DMS153 treated with DMSO at 0.1 percent for 48 hours (cell line): ENCODE measurements around the gene LDHAL6B.
A peak's percentile ranks its signal among the peaks of the same experiment; 100 is the strongest.

Experiments
- DNase-seq: peaks from one replicate; lab custom pipeline; 2025; ENCODE audit not compliant: unreplicated experiment; lab: John Stamatoyannopoulos, UW

LDHAL6B gene

DNA sequence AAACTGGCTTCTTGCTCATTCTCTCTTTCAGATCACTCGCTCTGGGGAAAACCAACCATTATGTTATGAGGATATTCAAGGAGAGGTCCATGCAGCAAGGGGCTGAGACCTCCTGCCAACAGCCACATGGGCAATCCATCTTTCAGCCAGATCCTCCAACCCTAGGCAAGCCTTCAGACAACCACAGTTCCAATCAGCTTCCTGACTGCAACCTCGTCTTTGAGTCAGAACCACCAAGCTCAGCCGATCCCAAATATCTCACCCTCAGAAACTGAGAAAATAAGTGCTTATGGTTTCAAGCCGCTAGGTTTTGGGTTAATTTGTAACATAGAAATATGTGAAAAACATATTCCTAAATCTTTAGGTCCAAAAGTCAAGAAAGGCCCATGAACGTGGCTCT is 10.3 kb downstream of the LDHAL6B start:
- DNase-seq, result no peak

DNA sequence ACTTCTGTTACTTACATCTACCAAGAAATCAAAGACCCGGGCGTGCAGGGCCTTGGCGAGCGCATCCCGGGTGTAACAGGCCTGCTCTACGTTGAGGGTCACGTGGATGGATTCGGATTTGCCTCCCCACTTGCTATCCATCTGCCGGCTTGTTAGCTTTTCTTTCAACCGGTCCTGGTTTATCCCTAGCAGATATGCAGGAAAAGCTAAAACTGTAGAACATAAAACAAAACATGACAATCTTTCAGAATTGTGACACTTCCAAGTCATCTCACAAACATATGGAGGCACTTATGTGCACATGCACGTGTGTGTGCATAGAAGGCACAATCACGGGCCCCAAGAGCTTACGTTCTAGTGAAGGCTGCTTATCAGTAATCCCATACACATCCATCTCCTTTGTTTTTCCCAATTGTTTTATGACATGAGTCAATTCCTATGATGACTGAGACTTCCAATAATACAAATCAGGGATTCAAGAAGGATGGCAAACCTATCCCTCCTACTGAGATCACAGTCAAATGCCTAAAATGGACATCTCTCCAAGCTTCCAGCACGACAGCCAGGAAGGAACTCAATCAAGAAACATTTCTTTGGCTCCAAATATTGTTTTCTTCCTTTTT is 11.3 kb downstream of the LDHAL6B start:
- DNase-seq, result no peak

DNA sequence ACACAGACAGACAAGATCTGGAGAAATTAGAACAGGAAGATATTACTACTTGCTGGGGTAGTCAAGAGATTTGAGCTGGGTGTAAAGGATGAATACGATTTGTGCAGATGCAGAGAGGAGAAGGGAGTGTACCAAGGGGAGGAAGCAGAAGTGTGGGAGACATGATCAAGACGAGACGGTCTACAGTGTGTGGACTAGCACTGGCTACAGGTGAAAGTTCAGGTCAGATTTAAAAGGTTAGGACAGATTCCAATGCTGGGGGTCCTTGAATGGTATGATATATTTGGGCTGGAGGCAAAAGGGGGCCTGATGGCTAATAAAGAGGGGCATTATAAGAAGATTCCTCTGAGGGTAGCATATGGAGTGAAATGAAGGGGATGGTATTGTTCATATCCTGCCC is 12.1 kb downstream of the LDHAL6B start:
- DNase-seq, result no peak

DNA sequence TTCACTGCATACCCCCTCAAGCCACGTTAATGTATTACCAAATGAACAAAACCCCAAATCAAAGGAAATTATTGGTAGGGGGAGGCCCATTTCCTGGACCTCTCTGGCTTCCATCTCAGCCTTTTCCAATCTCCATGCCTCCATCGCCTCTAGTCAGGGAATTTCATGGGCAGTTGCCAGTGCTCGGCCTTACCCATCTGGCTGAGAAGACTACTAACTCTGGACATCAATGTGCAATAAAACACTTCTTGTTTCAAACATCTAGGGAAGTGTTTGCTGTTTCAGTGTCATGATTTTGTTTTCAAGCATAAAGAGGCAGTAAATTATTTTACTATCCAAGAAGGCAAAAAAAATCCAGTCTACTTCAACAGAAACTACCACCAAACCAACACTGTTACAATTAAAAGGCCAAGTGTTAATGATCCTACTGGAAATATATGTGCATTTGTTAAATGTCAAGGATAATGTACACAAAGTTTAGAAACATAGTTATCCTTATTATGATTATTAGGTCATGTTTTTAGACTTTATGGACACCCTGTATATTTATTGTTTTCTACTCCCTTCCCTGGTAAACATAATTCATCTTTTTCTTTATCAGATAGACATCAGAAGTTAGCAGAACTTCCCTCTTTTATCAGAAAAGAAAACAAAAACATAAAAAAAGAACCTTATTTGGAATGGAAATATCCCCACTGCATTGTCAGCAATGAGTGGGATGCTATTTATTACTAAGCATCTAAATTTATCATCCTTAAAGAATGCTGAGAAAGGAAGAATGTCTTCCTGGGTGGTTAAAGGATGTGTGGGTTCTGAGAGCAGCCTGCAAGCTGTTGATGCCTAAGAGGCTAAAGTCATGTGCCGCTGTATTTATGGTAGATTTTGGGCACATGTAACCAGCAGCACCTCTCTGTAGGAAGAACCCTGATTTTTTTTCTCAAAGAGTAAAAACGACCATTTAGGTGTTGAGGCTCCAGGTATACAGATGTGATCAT is 15.2 kb downstream of the LDHAL6B start:
- DNase-seq, result no peak

DNA sequence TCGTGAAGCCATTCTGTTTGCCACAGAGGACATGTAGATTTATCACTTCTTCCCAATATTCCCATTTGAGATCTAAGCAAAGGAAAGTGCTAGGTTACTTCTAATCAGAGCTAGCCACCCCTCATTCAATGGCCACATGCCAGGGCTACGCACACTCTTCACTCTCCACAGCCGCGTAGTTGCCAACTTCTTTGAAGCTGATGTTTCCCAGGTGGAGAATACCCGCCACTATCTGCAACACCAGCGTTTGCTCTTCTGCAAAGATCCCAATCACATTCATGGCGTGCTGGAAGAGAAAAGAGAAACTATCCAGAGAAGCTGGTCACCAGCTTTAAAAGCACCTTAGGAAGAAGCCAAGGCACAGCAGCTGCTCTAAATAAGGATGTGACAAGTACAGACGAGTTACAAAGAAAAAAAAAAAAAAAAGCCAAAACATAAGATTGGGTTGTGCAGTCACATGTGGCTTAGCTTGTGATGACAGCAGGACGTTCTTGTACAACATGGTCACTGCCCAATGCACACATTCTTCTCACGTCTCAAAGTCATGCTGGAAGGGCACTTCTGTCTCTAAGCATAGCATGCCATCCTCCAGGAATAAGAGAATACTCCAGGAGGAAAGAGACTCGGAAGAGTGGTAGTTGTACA is 16.4 kb downstream of the LDHAL6B start:
- DNase-seq, result no peak

- no peak for DNase-seq
Measured at GRCh38 chr15:59223736-59224135, 17.1 kb downstream of the LDHAL6B start.

GRCh38 chr15:59224474-59224873 is 17.8 kb downstream of the LDHAL6B start:
- DNase-seq, result no peak

DNA sequence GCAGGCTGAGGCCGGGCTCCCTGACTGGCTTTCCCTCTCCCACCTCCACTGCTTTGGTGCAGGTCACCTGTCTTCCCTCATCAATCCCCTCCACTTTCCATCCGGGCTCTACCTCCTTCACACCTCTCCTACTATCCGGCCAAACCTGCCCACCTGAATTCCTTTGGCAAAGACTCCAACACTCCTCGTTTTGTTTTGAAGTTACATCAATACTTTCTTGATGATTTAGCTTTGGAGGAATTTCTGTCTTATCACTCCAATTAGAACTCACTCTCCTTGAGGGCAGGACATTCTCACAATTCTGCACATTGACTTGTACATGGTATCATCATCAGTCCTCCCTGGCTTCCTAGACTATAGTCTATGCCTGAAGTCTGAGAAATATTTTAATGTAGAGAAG is 20.4 kb downstream of the LDHAL6B start:
- no peak for DNase-seq

- DNase-seq, result no peak
Measured at GRCh38 chr15:59229015-59229414, 22.4 kb downstream of the LDHAL6B start.

GRCh38 chr15:59229453-59229852 is 22.8 kb downstream of the LDHAL6B start:
- no peak for DNase-seq

DNA sequence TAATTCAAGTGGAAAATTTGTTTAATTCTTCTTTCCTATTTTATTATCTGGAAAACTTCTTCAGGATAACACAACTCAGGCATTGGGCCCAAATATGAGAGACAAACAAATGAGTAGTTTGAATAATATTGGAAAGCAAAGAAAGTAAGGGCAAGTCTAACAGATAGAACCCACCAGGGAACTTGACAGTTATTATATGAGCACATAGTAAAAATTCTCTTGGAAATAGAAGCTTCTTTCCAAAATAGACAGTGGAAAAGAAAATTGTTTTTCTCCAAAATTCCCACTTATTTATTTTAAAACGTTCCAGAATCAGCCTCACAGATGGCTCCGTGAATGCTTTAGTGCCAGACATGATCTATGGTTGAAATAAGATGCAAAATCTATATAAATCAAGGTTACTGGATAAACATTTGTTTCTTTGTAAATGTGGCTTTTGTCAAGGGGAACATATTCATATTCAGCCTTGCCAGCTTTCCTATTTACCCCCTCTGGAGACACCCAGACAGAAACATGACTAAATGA is 23.9 kb downstream of the LDHAL6B start:
- DNase-seq, result no peak

GRCh38 chr15:59232476-59232875 is 25.8 kb downstream of the LDHAL6B start:
- DNase-seq, result no peak

GRCh38 chr15:59236394-59236793 is 29.8 kb downstream of the LDHAL6B start:
- no peak for DNase-seq

DNA sequence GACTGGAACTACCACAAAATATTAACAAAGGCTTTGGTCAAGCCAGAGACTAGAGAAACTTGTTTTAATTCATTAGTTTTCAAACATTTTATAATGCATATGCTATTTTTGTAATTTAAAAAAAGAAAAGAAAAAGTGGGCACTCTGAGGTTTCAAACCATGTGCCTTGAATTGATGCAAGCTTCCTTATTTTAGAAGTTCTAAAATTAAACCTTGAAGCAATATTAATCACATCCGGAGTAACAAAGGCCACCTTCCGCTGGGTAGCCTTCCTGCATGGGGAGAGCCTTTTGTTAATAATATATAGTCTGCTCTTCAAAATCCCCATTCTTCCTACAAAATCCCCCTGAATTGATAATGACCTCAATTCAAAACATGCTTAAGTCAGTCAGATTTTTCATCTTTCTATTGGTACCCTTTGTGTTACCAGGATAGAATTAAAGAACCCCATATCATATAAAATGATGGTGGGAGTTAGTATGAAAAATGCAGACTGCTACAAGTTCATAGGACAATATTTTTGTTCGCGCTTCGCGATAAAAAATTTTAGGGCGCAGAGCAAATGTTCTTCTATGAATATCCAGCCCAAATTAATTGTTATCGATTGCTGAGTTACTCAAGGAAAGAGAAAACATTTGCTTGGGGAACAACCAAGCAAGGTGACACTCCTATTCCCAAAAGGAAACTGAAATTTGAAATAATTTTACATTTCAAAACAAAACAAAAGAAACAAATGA is 30.6 kb downstream of the LDHAL6B start:
- no peak for DNase-seq

DNA sequence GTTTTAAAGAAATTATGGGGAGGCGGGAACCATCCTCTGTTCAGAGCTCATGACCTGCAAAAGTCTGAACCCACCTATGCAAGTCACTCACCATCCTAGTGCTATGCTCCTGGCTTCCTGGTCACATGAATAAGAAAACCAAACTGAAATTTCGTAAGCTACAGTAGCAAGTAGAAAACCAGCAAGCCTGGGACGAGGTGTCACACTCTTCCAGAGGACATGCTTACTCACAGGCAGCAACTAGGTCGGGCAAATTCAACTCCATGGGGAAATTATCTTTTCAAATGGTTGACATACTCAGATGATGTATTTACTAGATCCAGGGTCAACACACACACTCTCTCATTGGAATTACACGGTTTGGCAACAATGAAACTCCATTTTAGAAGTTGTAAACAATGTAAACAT is 31.3 kb downstream of the LDHAL6B start:
- DNase-seq, result no peak

DNA sequence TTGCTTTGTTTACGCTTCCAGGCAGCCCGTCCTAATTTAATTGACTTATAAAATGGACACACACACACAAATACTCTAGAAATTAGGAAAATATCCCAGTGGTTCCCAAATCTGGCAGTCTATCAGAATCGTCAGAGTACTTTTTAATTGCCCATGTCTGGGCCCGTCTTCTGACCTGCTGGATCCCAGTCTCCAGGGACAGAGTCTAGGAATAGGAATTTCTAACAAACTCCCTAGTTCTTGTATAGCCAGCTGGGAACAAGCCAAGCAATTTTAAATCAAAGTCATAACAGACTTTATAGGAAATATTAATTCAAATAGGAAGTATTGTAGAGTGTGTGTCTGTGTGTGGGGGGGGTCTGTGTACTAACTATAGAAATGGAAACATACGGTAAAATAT is 33.4 kb downstream of the LDHAL6B start:
- no peak for DNase-seq

GRCh38 chr15:59242649-59243048 is 36.0 kb downstream of the LDHAL6B start:
- DNase-seq, result no peak

DNA sequence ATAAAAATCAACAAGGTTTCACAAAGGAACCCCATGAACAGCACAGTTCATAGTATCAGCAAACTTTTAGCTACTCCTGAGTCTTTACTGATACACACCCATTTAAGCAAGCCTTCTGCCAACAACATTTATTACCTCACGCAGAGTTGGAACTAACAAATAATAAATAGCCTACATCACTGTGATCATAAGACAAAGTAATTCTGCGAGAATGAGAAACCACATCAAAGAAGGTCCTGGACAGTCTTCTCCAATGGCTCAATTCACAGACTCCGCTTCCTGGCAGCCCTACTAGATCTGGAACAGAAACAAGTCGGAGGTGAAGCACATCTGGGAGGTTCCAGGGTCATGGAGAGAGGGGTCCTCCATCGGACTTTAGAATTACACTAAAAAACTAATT is 37.0 kb downstream of the LDHAL6B start:
- DNase-seq, result no peak

- no peak for DNase-seq
Measured at GRCh38 chr15:59244337-59244736, 37.7 kb downstream of the LDHAL6B start.

DNA sequence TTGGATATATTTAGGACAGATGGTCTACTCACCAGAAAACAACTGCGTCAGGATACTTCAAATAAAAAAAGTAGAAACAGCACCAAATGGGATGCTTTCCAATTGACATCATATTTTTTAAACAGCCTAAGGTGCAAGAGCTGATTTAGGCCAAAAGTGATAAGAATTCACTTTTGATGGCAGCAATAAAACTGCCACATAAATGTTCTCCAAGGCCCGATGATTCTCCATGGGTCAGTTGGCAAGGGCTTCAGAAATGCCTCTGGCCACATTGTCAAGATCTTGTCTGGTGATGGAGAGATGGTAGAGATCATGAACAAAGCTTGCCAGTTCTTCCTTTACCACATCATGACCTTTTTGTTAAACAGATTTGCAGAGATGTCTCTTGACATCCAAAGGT is 38.9 kb downstream of the LDHAL6B start:
- no peak for DNase-seq

DNA sequence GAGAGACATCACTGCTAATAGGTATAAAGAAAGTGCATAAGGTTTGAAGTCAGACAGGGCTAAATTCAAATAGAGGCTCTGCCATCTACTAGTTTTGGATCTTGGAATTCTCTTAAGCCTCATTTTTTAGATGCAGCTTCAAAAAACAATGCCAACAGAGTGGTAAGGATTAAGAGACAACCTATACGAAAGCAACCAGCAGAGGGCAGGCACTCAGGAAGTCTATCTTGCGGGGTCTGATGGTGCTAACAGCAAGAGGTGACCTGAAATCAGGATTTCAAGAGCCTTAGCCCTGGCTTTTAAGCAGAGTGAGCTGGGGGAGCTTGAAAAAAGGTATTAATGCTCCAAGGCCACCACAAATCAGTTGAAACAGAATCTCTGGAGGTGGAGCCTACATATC is 40.7 kb downstream of the LDHAL6B start:
- DNase-seq, result peak; percentile 7
